ENCODE data around the gene MYBPC3.

The MYBPC3 gene

DNA sequence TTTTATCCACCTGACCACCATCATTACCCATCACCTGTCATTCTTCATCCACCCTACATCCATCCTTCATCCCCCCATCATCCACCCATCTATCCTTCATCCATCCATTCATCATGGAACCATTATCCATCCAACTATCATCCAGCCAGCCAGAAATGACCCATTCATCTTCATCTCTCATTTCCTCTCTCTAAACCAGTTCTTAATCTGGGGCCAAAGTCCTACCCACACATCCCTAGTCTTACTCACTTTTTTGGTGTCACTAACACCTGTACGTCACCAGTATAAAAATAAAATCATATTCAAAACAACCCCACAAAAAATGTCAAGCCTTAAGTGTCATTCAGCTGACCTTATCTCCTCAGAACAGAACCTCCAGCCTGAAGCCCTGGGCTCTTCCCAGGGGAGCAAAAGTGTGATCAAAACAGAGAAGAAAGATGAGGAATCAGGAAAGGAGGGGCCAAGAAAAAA lies 13.6 kb upstream of the MYBPC3 start:
- Histone ChIP-seq H3K4me1 (ENCODE audit: insufficient read depth, low read length) (peaks cover 8% of the 10 kb centered on the region), H4K20me1 (ENCODE audit: insufficient read depth, low read length) (no peaks in the 10 kb centered on the region), H2AFZ (ENCODE audit: low read depth, low read length) (no peak overlapping the region), H3K27me3 (ENCODE audit: insufficient read depth, low read length, poor library complexity) (no peaks in the 10 kb centered on the region), H3K27ac (ENCODE audit: low read length) (no peak overlapping the region), H3K9ac (ENCODE audit: low read depth, low read length) (no peak overlapping the region), H3K9me3 (ENCODE audit: insufficient read depth, low read length, severe bottlenecking) (no peaks in the 10 kb centered on the region), H3K79me2 (ENCODE audit: insufficient read depth, low read length) (no peaks in the 10 kb centered on the region), H3K4me2 (ENCODE audit: insufficient read depth, low read length) (no peak overlapping the region), H3K4me3 (ENCODE audit: low read depth in 1 of 2, low read length in 2 of 2) (no peak overlapping the region), H3K36me3 (ENCODE audit: insufficient read depth, low read length) (no peaks in the 10 kb centered on the region)
- TF ChIP-seq CTCF (IDR thresholded peaks at IDR 0.05; ENCODE audit: borderline replicate concordance, extremely low read depth, low read length, poor library complexity, severe bottlenecking) (no peak), EZH2 (IDR thresholded peaks at IDR 0.05; ENCODE audit: borderline replicate concordance, low read depth, low read length, severe bottlenecking) (no peak)
- no peak for ATAC-seq (ENCODE audit: insufficient read depth, low read depth)
- no peak for DNase-seq

DNA sequence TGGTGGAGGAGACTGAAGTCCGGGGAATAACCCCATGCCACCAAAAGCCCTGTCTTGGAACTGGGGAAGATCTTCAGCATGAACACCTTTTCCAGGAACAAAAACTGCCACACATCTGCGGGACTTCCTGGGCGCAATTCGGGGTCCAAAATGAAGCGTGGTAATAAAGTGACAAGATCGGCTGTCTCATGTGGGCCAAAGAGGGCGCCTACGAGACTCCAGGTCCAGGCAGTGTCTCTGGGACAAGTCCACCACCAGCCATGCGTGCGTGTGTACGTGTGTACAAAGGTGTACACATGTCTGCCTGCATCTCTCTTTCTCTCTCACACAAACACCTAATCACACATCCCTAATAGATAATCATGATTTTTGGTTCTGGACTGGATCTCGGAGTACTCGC lies 8.9 kb upstream of the MYBPC3 start:
- DNase-seq (peak; percentile 17), ATAC-seq (ENCODE audit: insufficient read depth, low read depth) (no peak)
- Histone ChIP-seq H3K4me1 (ENCODE audit: insufficient read depth, low read length) (peaks cover 32% of the 10 kb centered on the region), H3K9ac (ENCODE audit: low read depth, low read length) (no peak overlapping the region), H3K27ac (ENCODE audit: low read length) (peak overlapping the region; percentile 72), H3K36me3 (ENCODE audit: insufficient read depth, low read length) (no peaks in the 10 kb centered on the region), H3K4me3 (ENCODE audit: low read depth in 1 of 2, low read length in 2 of 2) (no peak overlapping the region), H3K4me2 (ENCODE audit: insufficient read depth, low read length) (no peak overlapping the region), H4K20me1 (ENCODE audit: insufficient read depth, low read length) (no peaks in the 10 kb centered on the region), H2AFZ (ENCODE audit: low read depth, low read length) (peak overlapping the region; percentile 63), H3K9me3 (ENCODE audit: insufficient read depth, low read length, severe bottlenecking) (no peaks in the 10 kb centered on the region), H3K27me3 (ENCODE audit: insufficient read depth, low read length, poor library complexity) (no peaks in the 10 kb centered on the region), H3K79me2 (ENCODE audit: insufficient read depth, low read length) (no peaks in the 10 kb centered on the region)
- TF ChIP-seq EZH2 (IDR thresholded peaks at IDR 0.05; ENCODE audit: borderline replicate concordance, low read depth, low read length, severe bottlenecking): no peak
- TF ChIP-seq CTCF (IDR thresholded peaks at IDR 0.05; ENCODE audit: borderline replicate concordance, extremely low read depth, low read length, poor library complexity, severe bottlenecking): no peak

GRCh38 chr11:47360341-47360740 lies 7.8 kb upstream of the MYBPC3 start:
- Histone ChIP-seq H3K4me2 (ENCODE audit: insufficient read depth, low read length) (0 out of 2 replicates have a peak overlapping the region, but pooled peaks have one; percentile 12), H4K20me1 (ENCODE audit: insufficient read depth, low read length) (no peaks in the 10 kb centered on the region), H3K79me2 (ENCODE audit: insufficient read depth, low read length) (no peaks in the 10 kb centered on the region), H3K4me3 (ENCODE audit: low read depth in 1 of 2, low read length in 2 of 2) (no peak overlapping the region), H2AFZ (ENCODE audit: low read depth, low read length) (peak overlapping the region; percentile 46), H3K4me1 (ENCODE audit: insufficient read depth, low read length) (peaks cover 32% of the 10 kb centered on the region), H3K9ac (ENCODE audit: low read depth, low read length) (peak overlapping the region; percentile 33; the same call in 1 of the 2 replicates), H3K27ac (ENCODE audit: low read length) (peak overlapping the region; percentile 74), H3K27me3 (ENCODE audit: insufficient read depth, low read length, poor library complexity) (no peaks in the 10 kb centered on the region), H3K36me3 (ENCODE audit: insufficient read depth, low read length) (no peaks in the 10 kb centered on the region), H3K9me3 (ENCODE audit: insufficient read depth, low read length, severe bottlenecking) (no peaks in the 10 kb centered on the region)
- TF ChIP-seq EZH2 (IDR thresholded peaks at IDR 0.05; ENCODE audit: borderline replicate concordance, low read depth, low read length, severe bottlenecking) (no peak), CTCF (IDR thresholded peaks at IDR 0.05; ENCODE audit: borderline replicate concordance, extremely low read depth, low read length, poor library complexity, severe bottlenecking) (no peak)
- DNase-seq: no peak
- ATAC-seq (ENCODE audit: insufficient read depth, low read depth): no peak

Measured in DND-41 (cell line).